HG03575 (cell line): ENCODE results near the gene ERP27.

Source experiments
- ATAC-seq: cut with Tn5 transposase; IDR thresholded peaks from one replicate; pipeline ENCODE4 v1.9.1; 2021; ENCODE audit not compliant: unreplicated experiment, insufficient number of reproducible peaks, low FRiP score; ENCODE audit errors: extremely low read depth

The ERP27 gene

GRCh38 chr12:14880890-14881453 lies 57.4 kb downstream of the ERP27 start:
- no peak for ATAC-seq

- no peak for ATAC-seq
Measured at GRCh38 chr12:14879222-14879933, 59.0 kb downstream of the ERP27 start.

GRCh38 chr12:14878488-14878887 lies 59.8 kb downstream of the ERP27 start:
- no peak for ATAC-seq

GRCh38 chr12:14876833-14877232 lies 61.5 kb downstream of the ERP27 start:
- no peak for ATAC-seq

GRCh38 chr12:14874882-14875281 lies 63.5 kb downstream of the ERP27 start:
- ATAC-seq, result no peak

GRCh38 chr12:14873440-14874185 lies 64.7 kb downstream of the ERP27 start:
- ATAC-seq, result no peak

- no peak for ATAC-seq
Measured at GRCh38 chr12:14871886-14872285, 66.5 kb downstream of the ERP27 start.

- no peak for ATAC-seq
Measured at GRCh38 chr12:14871247-14871646, 67.1 kb downstream of the ERP27 start.

GRCh38 chr12:14868916-14869506 lies 69.3 kb downstream of the ERP27 start:
- no peak for ATAC-seq
